ENCODE results near the gene HSD17B1.
A peak's percentile ranks its signal among the peaks of the same experiment; 100 is the strongest.

The HSD17B1 gene

GRCh38 chr17:42577140-42577531 is 24.4 kb downstream of the HSD17B1 start:
- Histone ChIP-seq H3K9me2 (replicated peaks; ENCODE audit: insufficient read depth, low read length) (no peaks in the 10 kb centered on the region), H3F3A (ENCODE audit: insufficient read depth) (peaks cover 46% of the 10 kb centered on the region), H3K9me3 (ENCODE audit: insufficient read depth, low read length) (no peaks in the 10 kb centered on the region), H2AFZ (ENCODE audit: low read depth, low read length, severe bottlenecking) (peak overlapping the region; percentile 5), H3K79me2 (ENCODE audit: insufficient read depth, low read length) (peaks cover 7% of the 10 kb centered on the region; the same call in 1 of the 2 replicates), H3K9ac (ENCODE audit: low read length) (peak overlapping the region; percentile 76), H4K20me1 (ENCODE audit: low read depth, low read length) (no peaks in the 10 kb centered on the region), H3K4me2 (ENCODE audit: low read depth, low read length, poor library complexity, severe bottlenecking) (peak overlapping the region; percentile 63), H3K36me3 (ENCODE audit: low read length) (peaks cover 9% of the 10 kb centered on the region; the same call in 1 of the 2 replicates), H3K27ac (ENCODE audit: low read depth, low read length) (peak overlapping the region; percentile 92), H3K4me3 (ENCODE audit: insufficient read depth, low read length, poor library complexity, severe bottlenecking) (peak overlapping the region; percentile 71), H3K27me3 (ENCODE audit: low read length) (no peaks in the 10 kb centered on the region)
- TF ChIP-seq, protein P1, sequence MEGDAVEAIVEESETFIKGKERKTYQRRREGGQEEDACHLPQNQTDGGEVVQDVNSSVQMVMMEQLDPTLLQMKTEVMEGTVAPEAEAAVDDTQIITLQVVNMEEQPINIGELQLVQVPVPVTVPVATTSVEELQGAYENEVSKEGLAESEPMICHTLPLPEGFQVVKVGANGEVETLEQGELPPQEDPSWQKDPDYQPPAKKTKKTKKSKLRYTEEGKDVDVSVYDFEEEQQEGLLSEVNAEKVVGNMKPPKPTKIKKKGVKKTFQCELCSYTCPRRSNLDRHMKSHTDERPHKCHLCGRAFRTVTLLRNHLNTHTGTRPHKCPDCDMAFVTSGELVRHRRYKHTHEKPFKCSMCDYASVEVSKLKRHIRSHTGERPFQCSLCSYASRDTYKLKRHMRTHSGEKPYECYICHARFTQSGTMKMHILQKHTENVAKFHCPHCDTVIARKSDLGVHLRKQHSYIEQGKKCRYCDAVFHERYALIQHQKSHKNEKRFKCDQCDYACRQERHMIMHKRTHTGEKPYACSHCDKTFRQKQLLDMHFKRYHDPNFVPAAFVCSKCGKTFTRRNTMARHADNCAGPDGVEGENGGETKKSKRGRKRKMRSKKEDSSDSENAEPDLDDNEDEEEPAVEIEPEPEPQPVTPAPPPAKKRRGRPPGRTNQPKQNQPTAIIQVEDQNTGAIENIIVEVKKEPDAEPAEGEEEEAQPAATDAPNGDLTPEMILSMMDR (IDR thresholded peaks at IDR 0.05; ENCODE audit: insufficient read depth, low read length, poor library complexity, severe bottlenecking): no peak
- TF ChIP-seq EZH2phosphoT487 (conservative IDR thresholded peaks at IDR 0.05; ENCODE audit: low read length): no peak

GRCh38 chr17:42577532-42578281 is 25.0 kb downstream of the HSD17B1 start, which contains the start of gene PSMC3IP:
TSS of gene PSMC3IP (minus strand) at chr17:42577729. CDS start at chr17:42577686, 43 bp downstream.
- H4K20me1 ChIP-seq (ENCODE audit: low read depth, low read length): no peaks in the 10 kb centered on the region
- H3K27ac ChIP-seq (ENCODE audit: low read depth, low read length): peak within 1 kb of the TSS; percentile 92
- peak within 1 kb of the TSS; percentile 5 for H2AFZ ChIP-seq (ENCODE audit: low read depth, low read length, severe bottlenecking)
- H3K79me2 ChIP-seq (ENCODE audit: insufficient read depth, low read length): peaks cover 7% of the 10 kb centered on the region; the same call in 1 of the 2 replicates
- no peaks in the 10 kb centered on the region for H3K27me3 ChIP-seq (ENCODE audit: low read length)
- H3K4me2 ChIP-seq (ENCODE audit: low read depth, low read length, poor library complexity, severe bottlenecking): peak within 1 kb of the TSS; percentile 63
- no peaks in the 10 kb centered on the region for H3K9me3 ChIP-seq (ENCODE audit: insufficient read depth, low read length)
- TF ChIP-seq, protein P1 (IDR thresholded peaks at IDR 0.05; ENCODE audit: insufficient read depth, low read length, poor library complexity, severe bottlenecking): no peak
- no peak for TF ChIP-seq EZH2phosphoT487 (conservative IDR thresholded peaks at IDR 0.05; ENCODE audit: low read length)
- H3K4me3 ChIP-seq (ENCODE audit: insufficient read depth, low read length, poor library complexity, severe bottlenecking): peak within 1 kb of the TSS; percentile 71
- H3K9ac ChIP-seq (ENCODE audit: low read length): peak within 1 kb of the TSS; percentile 76
- H3K36me3 ChIP-seq (ENCODE audit: low read length): peaks cover 7% of the 10 kb centered on the region; the same call in 1 of the 2 replicates
- peaks cover 44% of the 10 kb centered on the region for H3F3A ChIP-seq (ENCODE audit: insufficient read depth)
- H3K9me2 ChIP-seq (replicated peaks; ENCODE audit: insufficient read depth, low read length): no peaks in the 10 kb centered on the region

- Histone ChIP-seq H3K27me3 (ENCODE audit: low read length) (no peaks in the 10 kb centered on the region), H3K4me3 (ENCODE audit: insufficient read depth, low read length, poor library complexity, severe bottlenecking) (peak overlapping the region; percentile 71), H3F3A (ENCODE audit: insufficient read depth) (peaks cover 38% of the 10 kb centered on the region), H3K36me3 (ENCODE audit: low read length) (peaks cover 7% of the 10 kb centered on the region; the same call in 1 of the 2 replicates), H3K9ac (ENCODE audit: low read length) (peak overlapping the region; percentile 76), H4K20me1 (ENCODE audit: low read depth, low read length) (no peaks in the 10 kb centered on the region), H2AFZ (ENCODE audit: low read depth, low read length, severe bottlenecking) (no peak overlapping the region), H3K79me2 (ENCODE audit: insufficient read depth, low read length) (peaks cover 7% of the 10 kb centered on the region; the same call in 1 of the 2 replicates), H3K9me3 (ENCODE audit: insufficient read depth, low read length) (no peaks in the 10 kb centered on the region), H3K4me2 (ENCODE audit: low read depth, low read length, poor library complexity, severe bottlenecking) (peak overlapping the region; percentile 63), H3K9me2 (replicated peaks; ENCODE audit: insufficient read depth, low read length) (no peaks in the 10 kb centered on the region), H3K27ac (ENCODE audit: low read depth, low read length) (peak overlapping the region; percentile 92)
- TF ChIP-seq EZH2phosphoT487 (conservative IDR thresholded peaks at IDR 0.05; ENCODE audit: low read length): no peak
- TF ChIP-seq, protein P1 (IDR thresholded peaks at IDR 0.05; ENCODE audit: insufficient read depth, low read length, poor library complexity, severe bottlenecking): peak; percentile 93
Measured at GRCh38 chr17:42578282-42578869, 25.7 kb downstream of the HSD17B1 start.
